Psoas muscle (tissue), 8 donors: ENCODE measurements around the gene OR14I1. TPM values are rescaled to one million over a fixed set of nuclear protein-coding genes. Genes with fewer than 3 reads are reported as not detected.
"Not testable (repeated sequence)": the region's sequence is repeated elsewhere in the genome, so short reads cannot be mapped to it uniquely, and the experiment has no call there.

Source experiments
- ATAC-seq, 4 donors: fragments of 200-7000 bp; cut with Tn5 transposase; one replicate each; pipeline ENCODE4 v1.9.1; 2020; ENCODE audit warnings: moderate library complexity in 3 of 4, mild to moderate bottlenecking in 2 of 4
- DNase-seq, 2 donors: peaks; one replicate each; pipeline ENCODE4 v3.0.0-alpha.2; 2020
- H3K27ac ChIP-seq: fragments of 200-600 bp; one replicate; pipeline ENCODE4 v1.8.0; 2022
- H3K27me3 ChIP-seq, 3 donors: fragments of 200-600 bp in 1 of 3; one replicate each; pipeline versions ENCODE4 v1.6.1 to v1.8.0; 2013 to 2022; ENCODE audit warnings: low read length in 2 of 3, mild to moderate bottlenecking in 2 of 3, moderate library complexity in 1 of 3; ENCODE audit not compliant: insufficient read depth in 3 of 3
- H3K36me3 ChIP-seq, 2 donors: fragments of 200-600 bp in 1 of 2; one replicate each; pipeline versions ENCODE4 v1.6.1 to v1.8.0; 2013 to 2022; ENCODE audit warnings: low read depth in 1 of 2, mild to moderate bottlenecking in 1 of 2, moderate library complexity in 1 of 2; ENCODE audit not compliant: insufficient read depth in 1 of 2
- H3K4me1 ChIP-seq: fragments of 200-600 bp; one replicate; pipeline ENCODE4 v1.8.0; 2022
- H3K4me3 ChIP-seq: fragments of 200-600 bp; one replicate; pipeline ENCODE4 v1.8.0; 2022; ENCODE audit warnings: mild to moderate bottlenecking
- H3K9me3 ChIP-seq: fragments of 200-600 bp; one replicate; pipeline ENCODE4 v1.8.0; 2022
- CTCF ChIP-seq: fragments of 200-600 bp; IDR thresholded peaks from one replicate; pipeline ENCODE4 v1.8.0; 2022; ENCODE audit warnings: antibody characterized with exemption
- WGBS, 3 donors: extraction: QIAGEN DNeasy Blood & Tissue Kit; methylation state at CpG; one replicate each; pipeline versions ENCODE4 v1.1.6 to v1.1.7; 2013; 5-methylcytosine and 5-hydroxymethylcytosine counted together
- intact Hi-C, 2 donors: fragments of 100-400 bp; cut with DNase I; formaldehyde crosslinking; loops; one replicate each; pipeline versions ENCODE4 v1.11.0 to v1.14.2; 2022
- polyA plus RNA-seq, 3 donors: library from polyadenylated mRNA; stranded (reverse); fragments of 200-250 nt; gene quantifications; one replicate each; pipeline ENCODE4 v1.2.3, GENCODE V29; 2013
- total RNA-seq, 4 donors: library from RNA; stranded (reverse); fragmentation: NEBNext Ultra II Directional in 2 of 4; extraction: Animal tissue kit (Norgen Biotek cat#: 25700) in 2 of 4; gene quantifications; one replicate each; pipeline versions ENCODE4 v1.2.1 to v1.2.4, GENCODE V29; 2021 to 2023
- donor health status: healthy with polysubstance abuse.
- donor health status: DM: no; HTN: no; CAD: no; lungs with moderate emphysema.
- donor health status: Bipolar disorder and iron deficiency.
- donor health status: healthy.
- donor health status: DM: yes; HTN: yes; CAD: no.
- donor health status: DM: no; HTN: no; CAD: no.
- donor health status: DM: no; HTN: no; CAD: no.
- donor health status: DM: yes; HTN: yes; CAD: no.

The OR14I1 gene
- total and polyA plus RNA-seq, 7 donors = not detected

- Histone ChIP-seq H3K9me3 (no peaks in the 10 kb centered on the region), H3K27ac (no peak overlapping the region), H3K4me1 (no peaks in the 10 kb centered on the region), H3K36me3 (no peaks in the 10 kb centered on the region), H3K4me3 (no peak overlapping the region), H3K27me3 (no peaks in the 10 kb centered on the region)
- ATAC-seq (no peak), DNase-seq (no peak)
- no peak for TF ChIP-seq CTCF
- intact Hi-C loops = no loop called here
- whole genome bisulfite sequencing, 3 donors = 80 to 87% (median 84%) methylated on average over 8 of the region's 8 CpGs
Measured at GRCh38 chr1:248681651-248682050, 20.9 kb downstream of the OR14I1 start.

GRCh38 chr1:248670003-248670402 lies 32.6 kb downstream of the OR14I1 start:
- H3K27ac ChIP-seq = no peak overlapping the region
- ATAC-seq (no peak), DNase-seq (no peak)
- H3K9me3 ChIP-seq = no peaks in the 10 kb centered on the region
- no peaks in the 10 kb centered on the region for H3K36me3 ChIP-seq
- H3K27me3 ChIP-seq = no peaks in the 10 kb centered on the region
- TF ChIP-seq CTCF = no peak
- H3K4me1 ChIP-seq = no peaks in the 10 kb centered on the region
- 54 to 66% (median 58%) methylated on average over 1 of the region's 1 CpG for WGBS, 3 donors
- intact Hi-C loops = no loop called here
- H3K4me3 ChIP-seq = no peak overlapping the region

- H3K4me1 ChIP-seq, intact Hi-C loops, H3K4me3 ChIP-seq, H3K27me3 ChIP-seq, H3K36me3 ChIP-seq, H3K9me3 ChIP-seq, DNase-seq, H3K27ac ChIP-seq, ATAC-seq: not testable (repeated sequence)
- WGBS, 3 donors = 63 to 68% (median 64%) methylated on average over 5 of the region's 5 CpGs
Measured at GRCh38 chr1:248663453-248664328, 38.9 kb downstream of the OR14I1 start.

- H3K27ac ChIP-seq, H3K9me3 ChIP-seq, H3K27me3 ChIP-seq, H3K36me3 ChIP-seq, H3K4me3 ChIP-seq, ATAC-seq, DNase-seq, intact Hi-C loops, H3K4me1 ChIP-seq: not testable (repeated sequence)
- 82 to 87% (median 85%) methylated on average over 1 to 4 of the region's 6 CpGs for WGBS, 3 donors
Measured at GRCh38 chr1:248656797-248657196, 45.8 kb downstream of the OR14I1 start.

GRCh38 chr1:248655354-248655753 lies 47.2 kb downstream of the OR14I1 start, which contains the start of gene OR2T27:
Gene OR2T27, minus strand, starts transcription at chr1:248655528. Its CDS starts 4,644 bp downstream, at chr1:248650884.
- H3K4me3 ChIP-seq, H3K27ac ChIP-seq, DNase-seq, H3K36me3 ChIP-seq, H3K27me3 ChIP-seq, H3K9me3 ChIP-seq, intact Hi-C loops, H3K4me1 ChIP-seq, ATAC-seq: not testable (repeated sequence)
- 59% methylated on average over 2 of the region's 3 CpGs; no CpG with 5 or more reads in 2 of the 3 donors for WGBS, 3 donors

Other genes starting within 250 kb of the OR14I1 start
- not detected for gene OR2T3, start 229.4 kb downstream of the OR14I1 start, total RNA-seq
- not detected for gene OR2T3, start 229.4 kb downstream of the OR14I1 start, polyA plus RNA-seq
- gene OR2T5, start 214.2 kb downstream of the OR14I1 start, total RNA-seq = not detected
- not detected for gene OR2T5, start 214.2 kb downstream of the OR14I1 start, polyA plus RNA-seq
- not detected for gene OR2G6, start 194.7 kb downstream of the OR14I1 start, total RNA-seq
- gene OR2G6, start 194.7 kb downstream of the OR14I1 start, polyA plus RNA-seq = not detected
- not detected for gene OR2T29, start 140.0 kb downstream of the OR14I1 start, total RNA-seq
- gene OR2T29, start 140.0 kb downstream of the OR14I1 start, polyA plus RNA-seq = not detected
- not detected for gene OR2T34, start 128.0 kb downstream of the OR14I1 start, total RNA-seq
- not detected for gene OR2T34, start 128.0 kb downstream of the OR14I1 start, polyA plus RNA-seq
- gene OR2T10, start 105.1 kb downstream of the OR14I1 start, total RNA-seq = not detected
- not detected for gene OR2T10, start 105.1 kb downstream of the OR14I1 start, polyA plus RNA-seq
- not detected for gene OR2T11, start 67.7 kb downstream of the OR14I1 start, total RNA-seq
- gene OR2T11, start 67.7 kb downstream of the OR14I1 start, polyA plus RNA-seq = not detected
- gene OR2T35, start 57.5 kb downstream of the OR14I1 start, total RNA-seq = not detected
- gene OR2T35, start 57.5 kb downstream of the OR14I1 start, polyA plus RNA-seq = not detected
- not detected for gene OR2T27, start 47.2 kb downstream of the OR14I1 start, total RNA-seq
- not detected for gene OR2T27, start 47.2 kb downstream of the OR14I1 start, polyA plus RNA-seq
- not detected for gene LYPD8, start 53.0 kb upstream of the OR14I1 start, total RNA-seq
- not detected for gene LYPD8, start 53.0 kb upstream of the OR14I1 start, polyA plus RNA-seq
- 10 to 100 TPM; 18.6 to 27.9 (median 24.8) TPM for gene SH3BP5L, start 123.1 kb upstream of the OR14I1 start, total RNA-seq
- 10 to 100 TPM; 21.1 to 52.7 (median 42.0) TPM for gene SH3BP5L, start 123.1 kb upstream of the OR14I1 start, polyA plus RNA-seq
- gene ZNF672, start 135.5 kb upstream of the OR14I1 start, total RNA-seq = 10 to 100 TPM; 46.2 to 57.0 (median 48.8) TPM
- gene ZNF672, start 135.5 kb upstream of the OR14I1 start, polyA plus RNA-seq = 10 to 100 TPM; 25.3 to 51.9 (median 39.5) TPM
- 10 to 100 TPM; 13.4 to 22.9 (median 16.0) TPM for gene ZNF692, start 156.3 kb upstream of the OR14I1 start, total RNA-seq
- gene ZNF692, start 156.3 kb upstream of the OR14I1 start, polyA plus RNA-seq = 10 to 100 TPM; 19.6 to 30.8 (median 19.9) TPM
- 1 to 10 TPM; 1.4 to 3.0 (median 1.9) TPM for gene PGBD2, start 203.5 kb upstream of the OR14I1 start, total RNA-seq
- gene PGBD2, start 203.5 kb upstream of the OR14I1 start, polyA plus RNA-seq = 1 to 10 TPM; 1.3 to 3.9 (median 3.2) TPM